Body of pancreas (tissue), 4 donors: ENCODE measurements around the gene GRB10. TPM values are rescaled to one million over a fixed set of nuclear protein-coding genes. Genes with fewer than 3 reads are reported as not detected.

Experiments used
- ATAC-seq: fragments of 150-250 bp; one replicate; pipeline ENCODE4 v1.9.1; 2016
- DNase-seq, 4 donors: peaks; one replicate each; pipeline ENCODE4 v3.0.0-alpha.2; 2019
- H3K27ac ChIP-seq, 4 donors: fragments of 200-600 bp; sonication (generic); 1 replicate in 3 of 4; 2 replicates in 1 of 4; pipeline versions ENCODE4 v1.5.1 to v1.6.1; 2016 to 2019; ENCODE audit warnings: mild to moderate bottlenecking in 1 of 4, mixed read lengths in 1 of 4, moderate library complexity in 1 of 4
- H3K27me3 ChIP-seq, 2 donors: fragments of 200-600 bp; sonication (generic); one replicate each; pipeline ENCODE4 v1.6.0; 2016; ENCODE audit warnings: mild to moderate bottlenecking in 1 of 2
- H3K36me3 ChIP-seq, 2 donors: fragments of 200-600 bp; sonication (generic); replicated peaks in 1 of 2; 2 replicates each; pipeline ENCODE4 v1.5.1; 2016; ENCODE audit warnings: low read depth in 2 of 2; ENCODE audit not compliant: insufficient read depth in 1 of 2
- H3K4me1 ChIP-seq: fragments of 200-600 bp; sonication (generic); one replicate; pipeline ENCODE4 v1.6.0; 2016
- H3K4me3 ChIP-seq, 2 donors: fragments of 200-600 bp; sonication (generic); 1 replicate in 1 of 2; 2 replicates in 1 of 2; pipeline ENCODE4 v1.5.1; 2016 to 2019
- H3K9me3 ChIP-seq, 3 donors: fragments of 200-600 bp; sonication (generic); 1 replicate in 2 of 3; 2 replicates in 1 of 3; pipeline ENCODE4 v1.5.1; 2016
- POLR2A ChIP-seq, 3 donors: fragments of 450-650 bp; IDR thresholded peaks; one replicate each; pipeline ENCODE4 v1.6.1; 2016; ENCODE audit warnings: antibody characterized with exemption in 3 of 3, mild to moderate bottlenecking in 2 of 3
- WGBS, 2 donors: methylation state at CpG; one replicate each; pipeline ENCODE4 v1.1.5; 2017; 5-methylcytosine and 5-hydroxymethylcytosine counted together
- intact Hi-C: fragments of 100-400 bp; cut with DNase I; formaldehyde crosslinking; loops from one replicate; pipeline ENCODE4 v1.15.1; 2023
- total RNA-seq, 2 donors: library from RNA; depleted of rRNA; stranded (reverse); fragments of >200 nt; gene quantifications; one replicate each; pipeline ENCODE4 v1.1.0, GENCODE V29; 2016
- TF ChIP-seq, protein P1 (sequence below), 7 experiments: fragments of 450-650 bp in 4 of 7; fragments of 200-600 bp in 3 of 7; sonication (generic) in 3 of 7; IDR thresholded peaks; one replicate each; pipeline ENCODE4 v1.5.1; 2016 to 2019; ENCODE audit warnings: antibody characterized with exemption in 7 of 7

Gene GRB10
- total RNA-seq, 2 donors from 2014 or later, result 130 to 229 TPM

DNA sequence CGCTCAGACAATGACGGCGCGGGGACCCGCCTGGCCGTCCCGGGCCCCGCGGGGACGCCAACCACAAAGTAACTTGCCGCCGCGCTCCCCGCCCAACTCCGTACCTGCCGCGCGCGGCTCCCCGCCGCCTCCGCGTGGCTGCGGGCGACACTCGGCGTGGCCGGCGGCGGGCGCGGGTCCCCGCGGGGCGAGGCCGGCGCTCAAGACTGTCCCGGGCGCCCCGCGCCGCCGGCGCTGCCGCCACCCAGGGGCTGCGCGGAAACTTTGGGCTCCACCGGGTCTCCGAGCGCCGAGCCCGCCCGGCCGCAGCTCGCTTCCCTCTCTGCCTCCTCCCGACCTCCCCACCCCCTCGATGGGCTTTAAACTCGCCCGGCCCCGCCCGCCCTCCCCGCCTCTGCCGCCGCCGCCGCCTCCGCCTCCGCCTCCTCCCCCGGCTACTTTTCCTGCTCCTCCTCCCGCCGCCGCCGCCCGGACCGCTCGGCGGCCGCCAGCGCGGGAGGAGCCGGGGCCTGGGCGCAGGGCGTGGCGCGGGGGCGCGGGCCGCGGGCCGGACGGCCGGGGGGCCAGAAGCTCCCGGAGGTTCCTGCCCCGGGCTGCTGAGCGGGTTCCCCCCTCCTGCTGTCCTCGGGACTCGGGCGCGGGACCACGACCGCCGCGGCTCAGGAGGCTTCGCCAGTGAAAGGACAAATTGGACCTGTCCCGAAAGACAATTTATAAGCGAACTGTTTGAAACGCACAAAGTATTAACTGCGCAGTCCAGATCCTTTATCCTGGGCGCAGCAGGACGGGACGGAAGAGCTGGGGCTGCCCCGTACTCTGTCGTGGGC is 10.6 kb upstream of the GRB10 start:
- no peaks in the 10 kb centered on the region for H3K9me3 ChIP-seq
- peak; percentile 36 to 60 (median 59) for TF ChIP-seq POLR2A (IDR thresholded peaks at IDR 0.05)
- TF ChIP-seq, protein P1, sequence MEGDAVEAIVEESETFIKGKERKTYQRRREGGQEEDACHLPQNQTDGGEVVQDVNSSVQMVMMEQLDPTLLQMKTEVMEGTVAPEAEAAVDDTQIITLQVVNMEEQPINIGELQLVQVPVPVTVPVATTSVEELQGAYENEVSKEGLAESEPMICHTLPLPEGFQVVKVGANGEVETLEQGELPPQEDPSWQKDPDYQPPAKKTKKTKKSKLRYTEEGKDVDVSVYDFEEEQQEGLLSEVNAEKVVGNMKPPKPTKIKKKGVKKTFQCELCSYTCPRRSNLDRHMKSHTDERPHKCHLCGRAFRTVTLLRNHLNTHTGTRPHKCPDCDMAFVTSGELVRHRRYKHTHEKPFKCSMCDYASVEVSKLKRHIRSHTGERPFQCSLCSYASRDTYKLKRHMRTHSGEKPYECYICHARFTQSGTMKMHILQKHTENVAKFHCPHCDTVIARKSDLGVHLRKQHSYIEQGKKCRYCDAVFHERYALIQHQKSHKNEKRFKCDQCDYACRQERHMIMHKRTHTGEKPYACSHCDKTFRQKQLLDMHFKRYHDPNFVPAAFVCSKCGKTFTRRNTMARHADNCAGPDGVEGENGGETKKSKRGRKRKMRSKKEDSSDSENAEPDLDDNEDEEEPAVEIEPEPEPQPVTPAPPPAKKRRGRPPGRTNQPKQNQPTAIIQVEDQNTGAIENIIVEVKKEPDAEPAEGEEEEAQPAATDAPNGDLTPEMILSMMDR (IDR thresholded peaks at IDR 0.05), result peak in 1 of 7 experiments; percentile 18
- no peak overlapping the region for H3K4me3 ChIP-seq
- H3K27ac ChIP-seq, result peak overlapping the region; percentile 88 to 94 (median 90)
- peak; percentile 82 for ATAC-seq
- no peaks in the 10 kb centered on the region for H3K36me3 ChIP-seq
- no peaks in the 10 kb centered on the region for H3K27me3 ChIP-seq
- DNase-seq, result peak; percentile 83 to 85 (median 84)
- WGBS, 2 donors, result 0 to 1% methylated on average over 34 to 86 of the region's 113 CpGs
- intact Hi-C loops, result no loop called here
- H3K4me1 ChIP-seq, result peaks cover 59% of the 10 kb centered on the region

DNA sequence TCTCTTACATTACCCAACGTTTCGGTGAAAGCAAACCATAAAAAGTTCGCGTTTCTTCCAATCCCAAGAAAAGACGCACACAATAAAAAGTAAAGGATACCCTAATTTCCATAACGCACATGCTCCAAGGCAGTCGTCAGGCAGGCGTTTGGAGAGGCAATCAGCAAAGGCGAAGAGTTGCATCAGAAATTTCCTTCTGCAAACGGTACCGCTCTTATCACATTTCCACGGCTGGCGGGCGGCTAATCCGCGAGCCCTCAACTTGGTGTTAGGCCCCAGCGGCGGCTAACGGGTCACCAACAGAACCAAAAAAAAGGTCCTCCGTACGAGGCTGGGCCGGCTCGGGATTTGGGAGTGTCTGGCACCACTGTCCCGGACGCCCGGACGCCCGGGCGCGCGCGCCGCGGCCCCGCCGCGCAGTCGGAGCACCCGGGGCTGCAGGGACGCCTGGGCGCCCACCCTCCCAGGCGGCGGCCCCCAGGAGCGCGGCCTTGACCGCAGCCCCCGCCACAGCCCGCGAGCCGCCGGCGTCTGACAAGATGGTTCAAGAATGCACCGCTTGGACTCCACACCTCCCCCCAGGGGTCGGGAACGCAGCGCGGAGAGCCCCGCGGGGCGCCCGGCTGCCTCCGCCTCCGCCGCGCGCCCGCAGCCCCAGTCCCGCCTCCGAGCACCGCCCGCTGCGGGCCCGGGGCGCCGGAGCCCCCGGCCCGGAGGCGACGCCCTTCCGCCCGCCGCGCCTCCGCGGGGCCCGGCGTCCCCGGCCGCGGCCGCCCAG is 9.8 kb upstream of the GRB10 start:
- intact Hi-C loops, result no loop called here
- no peaks in the 10 kb centered on the region for H3K9me3 ChIP-seq
- peak overlapping the region; percentile 30 to 66 for H3K4me3 ChIP-seq
- peak; percentile 23 for ATAC-seq
- peak in 1 of 3 donors; percentile 32 for TF ChIP-seq POLR2A (IDR thresholded peaks at IDR 0.05)
- TF ChIP-seq, protein P1 (IDR thresholded peaks at IDR 0.05), result no peak
- WGBS, 2 donors, result 0 to 1% methylated on average over 31 to 76 of the region's 91 CpGs
- H3K36me3 ChIP-seq, result no peaks in the 10 kb centered on the region
- no peaks in the 10 kb centered on the region for H3K27me3 ChIP-seq
- H3K27ac ChIP-seq, result peak overlapping the region; percentile 88 to 94 (median 90)
- peaks cover 67% of the 10 kb centered on the region for H3K4me1 ChIP-seq
- peak; percentile 33 to 57 (median 48) for DNase-seq

DNA sequence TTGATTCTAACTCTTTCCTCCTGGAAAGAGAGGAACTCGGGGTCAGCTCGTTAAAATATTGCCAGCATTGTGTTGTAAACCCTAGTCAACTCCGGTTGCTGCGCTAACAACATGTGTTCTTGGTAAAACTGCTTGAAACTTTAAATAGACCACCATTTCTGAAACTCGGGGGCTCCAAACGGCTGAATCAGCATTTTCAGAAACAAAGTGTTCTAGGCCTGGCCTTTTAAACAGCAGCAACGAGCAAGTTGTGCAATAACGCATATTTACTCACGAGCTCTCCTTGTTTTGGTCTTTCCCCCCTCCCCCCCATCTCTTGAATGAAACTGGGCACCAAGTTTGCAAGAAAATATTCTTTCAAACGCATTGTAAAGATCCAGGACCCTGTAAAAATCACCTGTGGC is 9.2 kb upstream of the GRB10 start:
- peaks cover 73% of the 10 kb centered on the region for H3K4me1 ChIP-seq
- DNase-seq (peak in 2 of 4 donors; percentile 38 to 58), ATAC-seq (peak; percentile 20)
- H3K36me3 ChIP-seq, result no peaks in the 10 kb centered on the region
- peak overlapping the region; percentile 30 to 66 for H3K4me3 ChIP-seq
- TF ChIP-seq POLR2A (IDR thresholded peaks at IDR 0.05), result no peak
- TF ChIP-seq, protein P1 (IDR thresholded peaks at IDR 0.05), result no peak
- WGBS, 2 donors, result 5 to 7% methylated on average over 10 of the region's 10 CpGs
- H3K27me3 ChIP-seq, result no peaks in the 10 kb centered on the region
- H3K9me3 ChIP-seq, result no peaks in the 10 kb centered on the region
- H3K27ac ChIP-seq, result peak overlapping the region; percentile 88 to 94 (median 90)
- intact Hi-C loops, result no loop called here

DNA sequence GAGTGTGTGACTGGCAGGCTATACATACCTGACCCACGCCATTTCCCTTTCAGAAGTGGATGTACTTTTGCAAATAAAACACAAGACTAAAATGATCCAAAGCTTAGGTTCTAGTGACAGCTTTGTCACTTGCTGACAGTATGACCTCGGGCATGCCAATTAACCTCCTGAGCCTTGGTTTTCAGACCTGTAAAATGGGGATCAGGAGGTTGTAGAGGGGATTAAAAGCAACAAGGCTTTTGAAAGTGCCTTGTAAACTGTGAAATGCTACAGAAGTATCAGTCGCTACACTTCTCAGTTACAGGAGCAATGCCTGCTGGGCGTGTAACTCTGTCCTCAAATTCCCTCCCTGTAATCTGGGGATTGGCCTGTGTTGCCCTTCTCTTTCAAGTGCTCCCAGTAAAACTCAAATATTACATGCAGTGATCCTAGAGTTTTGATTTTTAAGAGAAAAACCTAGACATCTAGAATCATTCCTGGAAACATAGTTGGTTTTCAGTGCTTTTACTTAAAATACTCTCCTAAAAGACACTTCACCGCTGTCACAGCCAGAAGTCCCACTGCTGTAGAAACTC is 8.8 kb upstream of the GRB10 start:
- H3K27ac ChIP-seq, result peak overlapping the region in 3 of 4 donors; percentile 89 to 94 (median 91)
- no peak for TF ChIP-seq POLR2A (IDR thresholded peaks at IDR 0.05)
- TF ChIP-seq, protein P1 (IDR thresholded peaks at IDR 0.05), result no peak
- DNase-seq (no peak), ATAC-seq (no peak)
- H3K9me3 ChIP-seq, result no peaks in the 10 kb centered on the region
- H3K4me3 ChIP-seq, result peak overlapping the region; percentile 30 to 66
- whole genome bisulfite sequencing, 2 donors, result 22 to 23% methylated on average over 5 of the region's 5 CpGs
- intact Hi-C loops, result no loop called here
- H3K27me3 ChIP-seq, result no peaks in the 10 kb centered on the region
- H3K36me3 ChIP-seq, result no peaks in the 10 kb centered on the region
- peaks cover 76% of the 10 kb centered on the region for H3K4me1 ChIP-seq
